Activated CD8-positive, alpha-beta memory T cell treated with anti-CD3 and anti-CD28 coated beads for 4 hours (primary cell): ENCODE results near the gene IFI6.
"Not testable (repeated sequence)": the region's sequence is repeated elsewhere in the genome, so short reads cannot be mapped to it uniquely, and the experiment has no call there.

Source experiments
- DNase-seq, 2 donors: peaks; one replicate each; pipeline ENCODE4 v3.0.0-alpha.2; 2020; ENCODE audit warnings: low read depth in 2 of 2

IFI6 gene

DNA sequence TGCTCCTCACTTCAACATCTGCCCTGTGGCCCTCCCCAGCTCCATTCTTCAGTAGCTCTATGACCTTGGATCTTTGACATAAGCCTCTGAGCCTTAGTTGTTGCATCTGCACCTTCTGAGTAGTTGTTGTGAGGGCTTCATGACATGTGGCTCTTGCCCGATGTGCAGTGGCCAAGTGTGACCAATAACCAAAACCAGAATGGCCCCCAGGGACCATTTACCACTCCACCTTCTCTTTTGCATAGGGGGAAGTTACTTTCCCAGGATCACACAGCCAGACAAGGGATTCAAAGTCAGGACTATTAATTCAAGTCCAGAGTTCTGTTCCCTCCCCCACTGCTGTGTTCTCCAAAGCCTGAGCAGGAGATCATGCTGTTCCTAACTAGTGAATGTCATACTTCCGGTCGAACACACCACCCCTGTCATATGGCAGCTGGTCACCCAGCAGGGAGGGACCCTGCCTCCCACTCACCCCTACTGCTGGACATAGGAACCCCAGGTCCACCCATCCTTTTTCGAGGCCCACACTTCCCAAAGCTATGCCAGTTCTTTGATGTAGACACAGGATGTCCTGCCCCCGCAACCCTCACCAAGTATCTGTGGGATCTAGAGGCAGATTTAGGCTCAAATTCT lies 41.0 kb downstream of the IFI6 start:
- DNase-seq: no peak

DNA sequence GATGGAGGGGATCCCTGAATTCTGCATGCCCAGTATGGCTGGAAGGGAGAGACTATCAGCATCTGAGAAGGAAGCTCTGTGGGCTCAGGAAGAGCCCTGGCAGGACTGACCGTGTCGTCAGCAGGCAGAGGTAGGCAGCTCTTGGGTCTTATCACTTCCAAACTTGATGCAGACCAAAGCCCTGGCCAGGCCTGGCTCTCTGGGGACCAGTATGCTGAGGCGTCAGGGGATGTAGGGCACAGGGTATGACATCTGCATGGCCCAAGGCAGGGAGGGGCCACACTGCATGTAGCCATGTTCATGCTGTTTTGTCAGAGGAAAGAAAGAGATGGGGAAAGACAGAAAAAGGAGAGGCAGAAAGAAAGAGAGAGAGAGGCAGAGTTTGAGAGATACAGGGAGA lies 43.3 kb downstream of the IFI6 start:
- no peak for DNase-seq

DNA sequence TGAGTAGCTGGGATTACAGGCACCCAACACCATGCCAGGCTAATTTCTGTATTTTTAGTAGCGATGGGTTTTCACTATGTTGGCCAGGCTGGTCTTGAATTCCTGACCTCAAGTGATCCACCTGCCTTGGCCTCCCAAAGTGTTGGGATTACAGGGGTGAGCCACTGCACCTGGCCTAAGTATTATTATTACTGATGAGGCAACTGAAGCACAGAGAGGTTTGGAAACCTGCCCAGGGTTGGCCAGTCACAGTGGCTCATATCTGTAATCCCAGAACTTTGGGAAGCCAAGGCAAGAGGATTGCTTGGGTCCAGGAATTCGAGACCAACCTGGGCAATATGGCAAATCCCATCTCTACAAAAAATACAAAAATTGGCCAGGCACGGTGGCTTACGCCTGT lies 44.3 kb downstream of the IFI6 start:
- DNase-seq: not testable (repeated sequence)

DNA sequence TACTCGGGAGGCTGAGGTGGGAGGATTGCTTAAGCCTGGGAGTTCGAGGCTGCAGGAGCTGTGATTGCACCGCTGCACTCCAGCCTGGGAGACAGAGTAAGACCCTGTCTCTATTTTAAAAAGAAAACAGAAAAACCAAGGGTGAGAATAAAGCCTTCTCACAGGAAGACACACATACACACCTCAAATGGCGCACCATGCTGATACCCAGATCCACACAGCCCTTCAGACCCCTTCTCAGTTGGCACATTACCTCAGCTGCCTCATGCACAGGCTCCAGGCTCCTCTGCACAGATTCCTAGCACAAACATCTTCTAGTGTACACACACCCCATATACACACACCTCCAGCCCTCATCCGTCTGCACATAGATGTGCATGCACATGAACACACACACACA lies 44.9 kb downstream of the IFI6 start:
- DNase-seq: no peak

DNA sequence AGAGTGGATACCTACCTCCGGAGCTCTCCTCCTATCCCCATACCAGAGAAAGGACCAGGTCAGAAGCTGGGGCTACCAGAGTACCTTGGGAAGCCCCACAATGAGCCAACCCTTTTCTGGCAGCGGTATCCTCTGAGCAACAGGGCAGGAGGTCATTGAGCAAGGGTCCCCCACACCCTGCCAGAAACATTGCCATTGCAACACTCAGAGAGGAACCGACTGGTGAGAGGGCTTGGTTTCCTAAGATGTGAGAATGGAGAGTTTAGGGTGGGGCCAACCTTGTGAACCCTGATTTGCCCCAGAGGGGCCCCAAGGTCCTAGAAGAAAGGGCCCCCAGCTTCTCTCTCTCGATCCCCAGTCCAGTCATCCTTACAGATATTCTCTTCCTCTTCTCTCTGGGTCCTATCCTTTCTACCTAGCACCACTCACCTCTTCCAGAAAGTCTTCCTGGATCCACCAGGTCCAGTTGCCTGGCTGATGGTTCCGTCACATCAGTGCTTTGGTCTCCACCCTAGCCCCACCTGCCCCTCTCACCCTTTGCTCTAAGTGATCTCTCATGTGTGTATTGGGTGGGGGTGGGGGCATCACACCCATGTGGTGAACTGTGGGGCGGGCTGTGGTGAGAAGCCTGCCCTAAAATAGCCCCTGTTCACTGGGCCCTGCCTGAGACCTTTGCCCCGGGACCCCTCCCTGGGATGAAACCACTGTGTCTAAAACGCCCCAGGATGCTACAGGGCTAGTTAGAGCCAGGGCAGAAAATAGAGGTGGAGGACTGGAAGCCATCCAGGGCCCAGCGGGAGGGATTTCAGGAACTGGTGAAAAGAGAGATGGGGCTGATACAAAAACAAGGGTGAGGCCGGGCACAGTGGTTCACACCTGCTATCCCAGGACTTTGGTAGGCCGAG lies 45.7 kb downstream of the IFI6 start:
- DNase-seq: no peak

DNA sequence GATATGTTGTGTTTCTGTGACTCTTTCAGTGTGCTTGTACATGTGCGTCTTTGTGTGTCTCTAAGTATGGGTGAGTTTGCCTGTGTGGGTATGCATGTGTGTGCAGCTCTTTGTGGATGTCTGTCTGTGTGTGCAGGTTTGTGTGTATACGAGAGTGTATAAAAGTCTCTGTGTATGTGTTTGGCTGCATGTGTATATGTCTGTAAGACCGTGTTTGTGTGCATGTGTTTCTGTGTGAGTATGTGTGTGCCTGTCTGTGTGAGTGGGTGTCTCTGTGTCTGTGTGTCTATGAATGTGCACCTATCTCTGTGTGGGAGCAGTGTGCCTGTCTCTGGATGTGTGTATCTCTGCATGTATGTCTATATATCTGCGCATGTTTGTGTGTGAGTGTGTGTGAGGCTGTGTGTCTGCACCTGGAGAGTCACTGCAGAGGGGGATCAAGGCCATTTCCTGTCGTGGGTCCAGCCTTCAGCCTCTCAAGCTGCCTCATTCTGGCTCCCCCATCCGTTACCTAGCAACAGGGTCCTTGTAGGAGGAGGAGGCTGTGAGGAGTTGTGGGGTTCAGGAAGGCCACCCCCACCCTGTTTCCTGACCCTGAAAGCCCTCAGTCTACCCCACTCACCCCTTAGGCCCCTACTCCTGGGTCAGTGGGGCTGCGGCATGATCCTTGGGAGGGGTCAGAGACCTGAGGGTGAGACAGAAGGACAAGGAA lies 47.4 kb downstream of the IFI6 start:
- no peak for DNase-seq

DNA sequence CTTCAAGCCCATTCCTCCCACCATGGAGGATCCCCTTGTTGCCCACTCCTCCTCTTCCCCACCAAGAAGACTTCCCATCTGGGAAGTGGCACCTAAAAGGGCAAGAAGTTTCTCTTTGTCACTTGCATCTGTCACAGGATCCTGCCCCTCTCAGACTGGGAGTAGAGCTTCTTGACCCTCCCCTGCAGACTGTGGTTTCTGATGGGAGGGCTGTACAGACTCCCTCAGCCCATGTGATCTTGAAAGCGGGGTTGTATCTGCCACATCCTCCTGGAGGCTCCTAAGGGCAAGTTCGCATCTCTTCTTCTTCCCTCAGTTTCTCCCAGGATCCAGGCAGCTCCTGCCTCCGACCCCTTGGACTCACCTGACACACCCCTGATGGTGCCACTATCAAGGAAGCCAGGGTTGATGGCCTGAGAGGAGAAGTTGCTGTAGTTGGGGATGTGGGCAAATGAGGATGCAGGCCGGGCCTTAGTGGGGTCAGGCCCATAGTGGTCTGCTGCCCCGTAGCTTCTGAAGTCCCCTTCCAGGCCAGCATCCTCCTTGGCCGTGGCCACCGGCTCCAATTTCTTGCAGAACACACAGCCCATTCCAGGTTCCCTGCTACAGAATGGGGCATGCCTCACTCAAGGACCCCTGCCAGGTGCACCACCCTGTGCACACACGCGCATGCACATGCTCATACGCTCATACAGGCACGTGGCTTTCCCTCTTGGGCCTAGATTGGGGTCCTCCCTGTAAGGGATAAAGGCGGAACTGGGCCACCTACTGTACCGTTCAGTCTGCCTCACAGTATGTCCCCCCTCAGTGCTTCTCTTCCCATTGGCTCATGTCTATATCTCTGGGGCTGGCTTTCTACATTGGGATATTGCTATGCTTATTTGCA lies 48.4 kb downstream of the IFI6 start:
- DNase-seq: no peak

DNA sequence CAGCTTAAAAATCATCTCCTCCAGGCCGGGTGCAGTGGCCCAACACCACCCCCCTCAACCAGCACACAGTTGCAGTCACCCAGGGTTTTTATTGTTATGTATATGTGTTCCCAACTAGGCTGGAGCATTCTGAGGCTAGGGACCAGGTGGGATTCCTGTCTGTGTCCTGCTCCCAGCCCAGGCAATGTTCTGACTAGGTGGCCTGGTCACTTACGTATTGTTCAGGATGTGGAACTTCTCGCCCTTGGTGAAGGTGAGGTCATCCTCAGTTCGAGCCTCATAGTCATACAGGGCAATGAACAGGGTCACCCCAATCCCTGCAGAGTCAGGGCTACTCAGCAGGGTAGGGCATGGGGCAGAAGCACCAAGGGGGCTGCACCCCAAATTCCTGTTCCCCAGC lies 49.2 kb downstream of the IFI6 start:
- DNase-seq: no peak

DNA sequence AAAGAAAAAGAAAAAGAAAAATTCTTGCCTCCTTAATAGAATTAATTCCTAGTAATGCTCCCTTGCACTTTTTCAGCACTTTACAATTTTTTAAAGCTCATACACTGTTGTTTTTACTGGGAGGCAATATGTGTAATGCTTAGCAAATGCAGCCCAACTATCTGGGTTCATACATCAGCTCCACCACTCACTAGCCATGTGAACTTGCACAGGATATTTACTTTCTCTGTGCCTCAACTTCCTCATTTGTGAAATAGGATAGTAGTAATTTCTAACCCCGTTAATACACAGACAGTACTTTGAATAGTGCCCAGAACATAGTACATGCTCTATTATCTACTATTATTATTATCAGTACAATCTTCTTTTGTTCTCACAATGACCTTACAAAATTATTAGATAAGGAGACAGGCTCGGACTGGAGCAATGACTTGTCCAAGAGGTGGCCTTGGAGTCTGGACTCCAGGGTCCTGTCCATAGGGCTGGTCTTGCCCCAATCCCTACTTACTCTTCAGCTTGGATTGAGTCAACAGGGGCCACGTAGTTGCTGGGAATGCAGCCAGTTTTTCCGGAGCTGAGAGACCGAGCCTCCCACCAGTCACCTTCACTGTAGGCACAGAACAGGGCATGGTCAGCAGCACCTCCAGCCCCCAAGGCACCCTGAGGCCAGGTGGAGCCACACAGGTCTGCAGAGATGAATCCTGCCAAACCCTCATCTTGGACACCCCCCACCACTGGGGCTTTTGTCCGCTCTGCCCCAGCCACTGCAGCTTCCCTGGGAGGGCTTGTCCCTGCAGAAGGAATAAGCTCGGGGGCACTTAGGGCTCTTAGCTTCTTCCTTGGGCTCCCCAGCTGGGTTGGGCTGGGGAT lies 50.7 kb downstream of the IFI6 start:
- no peak for DNase-seq

DNA sequence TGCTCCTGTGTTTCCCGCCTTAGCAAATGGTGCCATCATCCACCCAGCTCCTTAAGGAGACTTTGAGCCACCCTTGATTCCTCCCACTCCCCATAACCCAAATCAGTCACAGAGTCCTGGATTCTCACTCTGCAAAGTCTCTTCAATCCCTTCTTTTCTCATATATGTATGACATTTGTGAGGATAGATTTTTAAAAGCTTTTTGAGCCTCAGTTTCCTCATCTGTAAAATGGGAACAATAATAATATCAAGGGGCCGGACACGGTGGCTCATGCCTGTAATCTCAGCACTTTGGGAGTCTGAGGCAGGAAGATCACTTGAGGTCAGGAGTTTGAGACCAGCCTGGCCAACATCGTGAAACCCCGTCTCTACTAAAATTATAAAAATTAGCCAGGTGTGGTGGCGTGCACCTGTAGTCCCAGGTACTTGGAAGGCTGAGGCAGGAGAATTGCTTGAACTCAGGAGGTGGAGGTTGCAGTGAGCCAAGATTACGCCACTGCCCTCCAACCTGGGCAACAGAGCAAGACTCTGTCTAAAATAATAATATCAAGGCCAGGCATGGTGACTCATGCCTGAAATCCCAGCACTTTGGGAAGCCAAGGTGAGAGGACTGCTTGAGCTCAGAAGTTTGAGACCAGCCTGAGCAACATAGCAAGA lies 52.1 kb downstream of the IFI6 start:
- not testable (repeated sequence) for DNase-seq

DNA sequence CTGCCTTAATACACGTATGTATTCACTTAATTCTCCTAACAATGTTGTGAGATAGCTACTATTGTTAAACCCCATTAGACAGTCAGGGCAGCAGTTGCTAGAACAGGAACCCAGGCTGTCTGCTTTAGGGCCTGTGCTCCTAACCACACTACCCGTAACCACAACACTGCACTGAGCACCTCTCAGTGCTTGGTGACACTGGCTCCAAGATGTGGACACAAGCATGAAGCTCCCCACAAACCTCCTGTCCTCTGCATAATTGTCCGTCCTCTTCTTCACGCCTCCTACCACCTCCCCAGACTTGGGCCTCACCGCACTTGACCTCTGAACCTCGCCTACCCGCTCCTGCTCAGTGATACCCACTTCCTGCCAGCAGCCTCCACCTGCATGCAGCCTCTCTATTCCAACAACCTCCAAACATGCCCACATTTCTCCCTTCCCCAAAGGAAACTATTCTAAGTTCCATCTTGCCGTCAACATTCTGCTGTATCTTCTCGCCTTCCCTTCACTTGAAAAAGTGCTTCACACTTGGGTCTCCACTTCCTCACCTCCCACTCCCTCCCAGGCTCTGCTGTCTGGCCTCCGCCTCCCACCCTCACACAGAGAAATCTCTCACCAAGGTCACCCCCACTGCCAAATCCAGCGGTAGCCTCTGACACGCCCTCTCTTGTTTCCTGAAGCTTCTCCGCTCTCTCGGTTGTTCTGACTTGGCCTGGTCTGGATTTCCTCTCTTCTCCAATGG lies 53.5 kb downstream of the IFI6 start:
- no peak for DNase-seq

DNA sequence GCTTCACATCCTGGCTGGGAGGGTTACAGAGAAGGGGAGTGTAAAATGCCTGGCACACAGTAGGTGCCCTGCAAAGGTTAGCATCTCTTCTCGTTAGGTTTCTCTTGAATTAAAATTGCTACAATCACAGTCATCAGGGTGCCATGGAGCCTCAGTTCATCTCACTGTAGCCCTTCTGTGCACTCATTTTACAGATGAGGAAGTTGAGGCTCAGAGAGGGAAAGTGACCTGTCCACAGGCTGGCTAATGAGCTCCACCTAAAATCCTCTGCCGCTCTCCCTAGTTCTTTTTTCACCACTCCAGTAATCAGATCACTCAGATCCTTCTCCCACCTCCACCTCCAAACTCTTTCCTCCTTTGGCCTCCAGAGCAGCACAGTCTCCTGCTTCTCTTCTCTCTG lies 54.6 kb downstream of the IFI6 start:
- no peak for DNase-seq

DNA sequence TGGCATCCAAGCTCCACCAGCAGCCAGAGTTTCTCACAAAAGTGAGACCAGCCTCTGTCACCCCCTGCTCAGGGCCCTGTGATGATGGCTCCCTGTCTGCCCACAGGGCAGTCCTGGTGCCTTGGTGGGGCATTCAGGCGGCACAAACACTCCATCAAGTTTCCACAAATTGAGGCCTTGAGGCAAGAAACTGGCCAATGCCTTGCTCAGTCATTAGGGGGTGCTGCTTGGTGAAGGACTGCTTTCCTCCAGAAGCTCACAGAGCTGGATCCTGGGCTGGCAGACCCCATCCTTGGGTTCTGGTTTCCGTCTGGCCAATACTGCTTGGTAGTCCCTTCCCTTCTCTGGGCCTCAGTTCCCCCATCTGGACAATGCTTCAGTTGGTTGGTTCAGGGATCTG lies 55.6 kb downstream of the IFI6 start:
- no peak for DNase-seq
